ENCODE data around the gene TACSTD2.
"Not testable (repeated sequence)": the region's sequence is repeated elsewhere in the genome, so short reads cannot be mapped to it uniquely, and the experiment has no call there.

The TACSTD2 gene

DNA sequence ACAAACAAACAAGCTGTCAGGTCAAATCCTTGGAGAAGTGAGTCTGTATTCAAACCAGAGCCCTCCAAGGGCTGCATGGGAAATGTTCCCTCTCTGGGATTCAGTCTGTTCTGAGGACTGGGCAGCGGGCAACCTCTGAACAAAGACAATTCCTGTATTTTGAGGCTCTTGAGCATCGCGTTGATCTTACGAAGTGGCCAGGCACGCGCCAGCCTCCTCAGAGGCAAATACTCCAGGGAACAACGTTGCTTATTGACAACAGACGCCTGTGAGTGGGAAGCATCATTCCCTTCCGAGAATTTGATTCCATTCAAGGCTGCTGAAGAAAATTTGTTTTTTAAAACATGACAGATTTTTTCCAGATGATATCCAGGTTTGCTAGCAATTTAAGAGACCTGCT, 20.0 kb upstream of the TACSTD2 start:
- peaks cover 5% of the 10 kb centered on the region for H3K9me3 Mint-ChIP-seq
- no peaks in the 10 kb centered on the region for H3K36me3 Mint-ChIP-seq
- ATAC-seq (no peak), DNase-seq (ENCODE audit: low spot score in 2 of 2) (no peak)
- H3K4me3 Mint-ChIP-seq = no peak overlapping the region
- H3K27ac Mint-ChIP-seq = no peak overlapping the region
- peaks cover 8% of the 10 kb centered on the region for H3K4me1 Mint-ChIP-seq

DNA sequence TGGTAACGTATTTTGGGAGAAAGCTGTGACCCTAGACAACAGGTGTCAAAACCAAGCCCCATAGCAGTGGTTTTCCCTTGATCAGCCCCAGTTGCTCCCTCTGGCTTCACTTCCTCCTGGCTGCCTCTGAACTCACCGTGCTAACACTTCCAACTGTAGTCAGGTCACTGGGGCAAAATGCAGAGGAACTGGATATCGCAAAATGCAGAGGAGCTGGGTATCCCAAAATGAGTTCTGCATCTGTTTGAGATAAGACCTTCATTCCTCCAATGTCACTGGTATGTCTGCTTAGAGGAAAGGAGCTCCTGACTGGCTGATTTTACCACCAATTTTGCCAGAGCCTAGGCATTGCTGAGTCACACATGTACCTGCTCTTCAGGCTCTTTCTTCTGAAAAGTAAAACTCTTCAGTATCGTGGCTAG, 19.6 kb upstream of the TACSTD2 start:
- H3K27ac Mint-ChIP-seq = no peak overlapping the region
- H3K36me3 Mint-ChIP-seq = no peaks in the 10 kb centered on the region
- no peak for DNase-seq (ENCODE audit: low spot score in 2 of 2)
- H3K4me1 Mint-ChIP-seq = peaks cover 8% of the 10 kb centered on the region
- peaks cover 5% of the 10 kb centered on the region for H3K9me3 Mint-ChIP-seq
- H3K4me3 Mint-ChIP-seq = no peak overlapping the region
- no peak for ATAC-seq

DNA sequence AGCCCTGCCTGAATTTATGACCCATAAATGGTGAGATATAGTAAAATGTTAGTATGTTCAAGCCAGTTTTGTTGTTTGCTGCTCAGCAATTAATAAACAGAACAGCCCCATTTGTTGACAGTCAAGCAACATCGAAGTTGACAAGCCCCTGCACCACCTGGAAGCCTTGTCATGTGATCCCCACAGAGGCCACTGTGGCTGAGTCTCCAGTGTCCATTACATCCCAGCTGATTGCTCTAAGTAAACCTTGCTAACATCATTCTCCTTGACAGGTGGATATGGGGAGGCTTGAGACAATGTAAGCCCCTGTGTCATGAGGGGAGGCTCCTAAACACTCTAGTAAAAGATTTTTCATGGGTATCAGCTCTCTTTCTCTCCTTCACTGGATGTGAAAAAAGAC, 17.5 kb upstream of the TACSTD2 start:
- Mint-ChIP-seq H3K4me1 (peaks cover 8% of the 10 kb centered on the region), H3K27ac (no peak overlapping the region), H3K36me3 (no peaks in the 10 kb centered on the region), H3K9me3 (no peaks in the 10 kb centered on the region), H3K4me3 (no peak overlapping the region)
- no peak for ATAC-seq
- DNase-seq (ENCODE audit: low spot score in 2 of 2) = no peak

DNA sequence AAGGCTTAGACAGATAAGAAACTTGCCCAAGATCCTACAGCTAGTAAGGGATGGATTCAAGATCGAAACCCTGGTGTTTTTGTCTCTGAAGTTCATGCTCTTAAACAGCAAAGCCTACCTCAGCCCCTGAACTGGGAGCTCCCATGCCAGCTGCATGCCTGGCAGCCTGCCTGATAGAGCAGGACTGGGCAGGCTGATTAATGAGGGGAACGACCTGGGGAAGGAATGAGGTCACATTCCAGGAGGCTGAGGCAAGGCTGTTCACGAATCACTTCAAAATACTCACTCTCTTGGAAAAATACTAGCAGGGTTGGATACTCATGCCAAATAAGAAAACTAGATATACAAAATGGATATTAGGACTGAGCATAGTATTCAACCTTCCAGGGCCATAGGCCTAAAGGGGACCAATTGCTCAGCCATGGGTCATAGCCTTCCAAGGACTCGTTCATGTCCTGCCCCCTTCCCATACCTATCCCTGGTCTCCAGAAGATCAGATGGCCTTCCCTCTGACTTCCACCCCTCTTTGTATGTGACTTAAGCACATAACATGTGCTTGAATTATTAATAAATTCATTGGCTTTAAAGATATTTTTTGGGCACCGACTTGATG, 15.6 kb upstream of the TACSTD2 start:
- Mint-ChIP-seq H3K27ac (no peak overlapping the region), H3K36me3 (no peaks in the 10 kb centered on the region), H3K4me3 (no peak overlapping the region), H3K4me1 (no peaks in the 10 kb centered on the region), H3K9me3 (no peaks in the 10 kb centered on the region)
- no peak for DNase-seq (ENCODE audit: low spot score in 2 of 2)
- ATAC-seq = no peak

DNA sequence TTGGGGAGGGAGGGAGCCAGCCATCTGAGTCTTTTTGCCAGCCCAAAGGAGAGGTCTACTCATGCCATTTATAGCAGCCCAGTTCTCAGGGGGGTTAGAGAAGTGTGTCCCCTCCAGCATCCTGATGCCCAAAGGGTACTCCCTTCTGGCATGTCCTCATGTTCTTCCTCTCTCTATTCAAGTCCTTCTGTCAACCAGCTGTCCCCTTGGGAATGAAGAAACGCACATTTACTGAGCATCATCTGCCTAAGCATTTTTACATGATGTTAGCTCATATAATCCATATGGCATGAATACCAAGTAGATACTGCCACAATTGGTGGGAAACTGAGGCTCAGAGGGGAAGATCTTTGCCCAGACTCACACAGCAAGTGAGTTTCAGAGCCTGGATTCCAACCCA, 14.8 kb upstream of the TACSTD2 start:
- Mint-ChIP-seq H3K4me1 (no peaks in the 10 kb centered on the region), H3K36me3 (no peaks in the 10 kb centered on the region), H3K4me3 (no peak overlapping the region), H3K9me3 (no peaks in the 10 kb centered on the region), H3K27ac (no peak overlapping the region)
- ATAC-seq = no peak
- no peak for DNase-seq (ENCODE audit: low spot score in 2 of 2)

GRCh38 chr1:58590019-58590418, 13.0 kb upstream of the TACSTD2 start:
- peaks cover 6% of the 10 kb centered on the region for H3K4me1 Mint-ChIP-seq
- ATAC-seq = no peak
- no peaks in the 10 kb centered on the region for H3K9me3 Mint-ChIP-seq
- no peaks in the 10 kb centered on the region for H3K36me3 Mint-ChIP-seq
- no peak overlapping the region for H3K27ac Mint-ChIP-seq
- H3K4me3 Mint-ChIP-seq = no peak overlapping the region
- DNase-seq (ENCODE audit: low spot score in 2 of 2) = no peak

DNA sequence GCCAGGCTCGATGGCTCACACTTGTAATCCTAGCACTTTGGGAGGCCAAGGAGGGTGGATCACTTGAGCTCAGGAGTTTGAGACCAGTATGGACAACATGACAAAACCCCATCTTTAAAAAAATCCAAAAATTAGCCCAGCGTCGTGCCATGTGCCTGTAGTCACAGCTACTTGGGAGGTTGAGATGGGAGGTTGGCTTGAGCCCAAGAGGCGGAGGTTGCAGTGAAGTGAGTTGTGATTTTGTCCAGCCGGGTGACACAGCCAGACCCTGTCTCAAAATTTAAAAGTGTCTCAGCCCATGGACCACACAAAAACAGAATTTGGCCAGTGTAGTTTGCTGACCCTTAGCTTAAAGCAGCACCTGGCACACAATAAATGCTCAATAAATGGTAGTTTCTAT, 11.3 kb upstream of the TACSTD2 start:
- Mint-ChIP-seq H3K27ac (no peak overlapping the region), H3K4me3 (no peak overlapping the region), H3K9me3 (no peaks in the 10 kb centered on the region), H3K36me3 (no peaks in the 10 kb centered on the region), H3K4me1 (peaks cover 16% of the 10 kb centered on the region)
- DNase-seq (ENCODE audit: low spot score in 2 of 2) = no peak
- no peak for ATAC-seq

- H3K36me3 Mint-ChIP-seq = no peaks in the 10 kb centered on the region
- no peak overlapping the region for H3K27ac Mint-ChIP-seq
- DNase-seq (ENCODE audit: low spot score in 2 of 2) (no peak), ATAC-seq (no peak)
- peaks cover 16% of the 10 kb centered on the region for H3K4me1 Mint-ChIP-seq
- H3K4me3 Mint-ChIP-seq = no peak overlapping the region
- no peaks in the 10 kb centered on the region for H3K9me3 Mint-ChIP-seq
These were observed 10.6 kb upstream of the TACSTD2 start for GRCh38 chr1:58587667-58588066.

- H3K4me3 Mint-ChIP-seq = no peak overlapping the region
- no peak for ATAC-seq
These were observed 9.2 kb upstream of the TACSTD2 start for GRCh38 chr1:58586271-58586670.

DNA sequence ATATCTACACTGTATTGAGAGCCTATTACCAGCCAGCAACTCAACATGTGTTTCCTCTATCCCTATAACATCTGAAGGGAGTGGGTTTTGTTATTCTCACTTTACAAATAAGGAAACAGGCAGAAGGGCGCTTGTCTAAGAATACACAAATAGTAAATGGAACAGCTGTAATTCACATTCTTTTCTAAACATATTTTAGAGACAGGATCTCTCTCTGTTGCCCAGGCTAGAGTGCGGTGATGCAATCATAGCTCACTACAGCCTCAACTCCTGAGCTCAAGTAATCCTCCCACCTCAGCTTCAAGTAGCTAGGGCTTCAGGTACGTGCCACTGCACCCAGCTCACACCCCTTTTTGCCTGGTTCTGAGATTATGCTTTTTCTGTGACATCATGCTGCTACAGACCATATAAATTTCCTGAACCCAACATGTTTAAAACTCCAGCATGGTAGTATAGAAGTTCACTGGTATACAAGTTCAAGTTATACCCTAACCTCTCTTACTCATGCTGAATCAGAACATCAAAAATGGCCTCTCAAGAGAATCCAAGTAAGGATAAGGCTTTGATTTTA, 8.6 kb upstream of the TACSTD2 start:
- Mint-ChIP-seq H3K4me3 (no peak overlapping the region), H3K9me3 (no peaks in the 10 kb centered on the region), H3K36me3 (no peaks in the 10 kb centered on the region), H3K4me1 (peaks cover 16% of the 10 kb centered on the region), H3K27ac (no peak overlapping the region)
- ATAC-seq = peak; percentile 50
- DNase-seq (ENCODE audit: low spot score in 2 of 2) = no peak

More at GRCh38 chr1:58586271-58586670, 9.2 kb upstream of the TACSTD2 start:
- DNase-seq (ENCODE audit: low spot score in 2 of 2) = no peak
- Mint-ChIP-seq H3K36me3 (no peaks in the 10 kb centered on the region), H3K4me1 (peaks cover 16% of the 10 kb centered on the region), H3K27ac (no peak overlapping the region), H3K9me3 (no peaks in the 10 kb centered on the region)

DNA sequence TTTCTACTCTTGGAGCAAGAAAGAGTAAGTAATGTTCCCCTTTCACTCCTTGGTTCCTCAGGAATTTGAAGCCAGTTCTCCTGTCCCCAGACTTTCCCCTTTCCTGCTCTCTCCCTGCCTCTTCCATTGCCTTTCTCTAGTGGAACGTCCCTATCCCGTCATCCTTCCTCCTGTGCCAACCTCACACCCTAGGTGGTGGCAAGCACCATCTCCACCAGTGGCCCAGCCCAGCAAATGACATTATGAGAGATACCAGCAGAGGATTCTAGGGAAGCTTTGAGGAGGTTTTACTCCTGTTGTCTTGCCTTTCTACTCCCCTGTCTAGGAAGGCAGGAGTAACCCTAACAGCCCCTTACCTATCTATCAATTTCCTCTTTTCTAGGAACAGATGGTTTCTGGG, 8.1 kb upstream of the TACSTD2 start:
- Mint-ChIP-seq H3K36me3 (no peaks in the 10 kb centered on the region), H3K4me3 (no peak overlapping the region), H3K27ac (no peak overlapping the region), H3K4me1 (peaks cover 16% of the 10 kb centered on the region), H3K9me3 (no peaks in the 10 kb centered on the region)
- no peak for DNase-seq (ENCODE audit: low spot score in 2 of 2)
- no peak for ATAC-seq

- DNase-seq (ENCODE audit: low spot score in 2 of 2) = no peak
- Mint-ChIP-seq H3K4me3 (no peak overlapping the region), H3K9me3 (no peaks in the 10 kb centered on the region), H3K4me1 (peaks cover 16% of the 10 kb centered on the region), H3K27ac (no peak overlapping the region), H3K36me3 (no peaks in the 10 kb centered on the region)
- peak; percentile 81 for ATAC-seq
These were observed 7.2 kb upstream of the TACSTD2 start for GRCh38 chr1:58584082-58584895.

DNA sequence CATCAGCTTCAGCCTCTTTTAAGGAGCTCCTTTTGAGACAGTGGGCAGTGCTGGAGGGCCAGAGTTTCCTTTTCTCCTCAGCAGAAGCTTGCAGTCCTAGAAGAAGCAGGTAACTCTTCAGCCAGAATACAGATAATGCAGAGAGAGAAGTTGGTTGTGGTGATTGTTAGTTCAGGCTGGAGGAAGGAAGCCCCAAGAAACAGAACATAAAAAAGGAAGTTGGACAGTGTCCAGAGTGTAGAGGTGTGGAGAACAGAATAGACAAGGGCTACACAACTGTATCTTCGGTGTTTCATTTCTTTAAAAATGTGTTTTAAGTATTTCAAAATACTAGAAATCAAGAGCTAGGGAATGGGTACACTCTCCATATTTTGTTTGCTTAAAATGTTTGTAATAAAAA, 6.4 kb upstream of the TACSTD2 start:
- Mint-ChIP-seq H3K27ac (no peak overlapping the region), H3K4me3 (no peak overlapping the region), H3K4me1 (peaks cover 16% of the 10 kb centered on the region), H3K9me3 (no peaks in the 10 kb centered on the region), H3K36me3 (no peaks in the 10 kb centered on the region)
- DNase-seq (ENCODE audit: low spot score in 2 of 2) (no peak), ATAC-seq (no peak)

DNA sequence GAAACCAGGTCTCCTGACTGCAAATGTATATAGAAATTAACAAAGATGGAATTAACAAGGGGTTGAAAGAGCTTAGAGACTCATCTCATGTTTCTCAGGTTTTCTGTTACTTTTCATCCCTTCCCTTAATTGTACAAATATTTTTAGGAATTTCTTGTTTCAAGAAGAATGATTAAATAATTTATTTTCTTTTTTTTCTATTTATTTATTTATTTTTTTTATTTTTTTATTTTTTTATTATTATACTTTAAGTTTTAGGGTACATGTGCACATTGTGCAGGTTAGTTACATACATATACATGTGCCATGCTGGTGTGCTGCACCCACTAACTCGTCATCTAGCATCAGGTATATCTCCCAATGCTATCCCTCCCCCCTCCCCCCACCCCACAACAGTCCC, 5.1 kb upstream of the TACSTD2 start:
- H3K9me3 Mint-ChIP-seq; ATAC-seq; H3K4me3 Mint-ChIP-seq; H3K36me3 Mint-ChIP-seq; H3K27ac Mint-ChIP-seq; DNase-seq (ENCODE audit: low spot score in 2 of 2): not testable (repeated sequence)
- peaks cover 27% of the 10 kb centered on the region for H3K4me1 Mint-ChIP-seq

- H3K4me3 Mint-ChIP-seq = no peak overlapping the region
- DNase-seq (ENCODE audit: low spot score in 2 of 2) = no peak
- H3K9me3 Mint-ChIP-seq = no peaks in the 10 kb centered on the region
- no peak overlapping the region for H3K27ac Mint-ChIP-seq
- no peak for ATAC-seq
- H3K4me1 Mint-ChIP-seq = peaks cover 27% of the 10 kb centered on the region
- no peaks in the 10 kb centered on the region for H3K36me3 Mint-ChIP-seq
These were observed 4.6 kb upstream of the TACSTD2 start for GRCh38 chr1:58581641-58582040.

GRCh38 chr1:58580186-58580585, 3.1 kb upstream of the TACSTD2 start:
- DNase-seq (ENCODE audit: low spot score in 2 of 2) (no peak), ATAC-seq (no peak)
- Mint-ChIP-seq H3K4me1 (peaks cover 31% of the 10 kb centered on the region), H3K4me3 (no peak overlapping the region), H3K27ac (no peak overlapping the region), H3K9me3 (no peaks in the 10 kb centered on the region), H3K36me3 (peaks cover 5% of the 10 kb centered on the region)
